Gastrocnemius medialis (tissue), 4 donors: ENCODE data around the gene C1QC.

Experiments
- POLR2A ChIP-seq, 2 donors: fragments of 450-650 bp; IDR thresholded peaks; one replicate each; pipeline ENCODE4 v1.6.1; 2017; ENCODE audit warnings: antibody characterized with exemption in 2 of 2, mild to moderate bottlenecking in 2 of 2, moderate library complexity in 2 of 2
- TF ChIP-seq, protein P1 (sequence below), 5 experiments: fragments of 450-650 bp in 3 of 5; fragments of 200-600 bp in 2 of 5; sonication (generic) in 2 of 5; IDR thresholded peaks in 4 of 5; conservative IDR thresholded peaks in 1 of 5; 1 replicate in 4 of 5; 2 replicates in 1 of 5; pipeline ENCODE4 v1.5.1; 2016 to 2019; ENCODE audit warnings: antibody characterized with exemption in 5 of 5, mild to moderate bottlenecking in 3 of 5, moderate library complexity in 3 of 5

DNA sequence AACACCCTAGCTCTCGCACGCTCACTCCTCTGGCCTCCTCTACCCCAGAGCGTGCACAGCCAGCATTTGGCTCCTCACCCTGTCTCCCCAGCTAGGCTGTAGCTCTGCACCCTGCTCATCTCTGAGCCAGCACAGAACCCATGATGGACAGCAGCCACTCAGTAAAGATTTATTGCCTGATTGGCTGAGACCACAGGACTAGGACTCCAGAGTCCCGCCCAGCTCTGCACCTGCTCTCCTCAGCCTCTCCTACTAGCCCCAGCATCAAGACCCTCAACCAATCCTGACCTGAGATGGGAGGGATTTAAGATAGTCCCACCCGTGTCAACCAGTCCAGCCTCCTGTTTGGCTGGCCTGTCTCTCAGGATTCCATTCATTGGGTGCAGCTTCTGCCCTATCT is 18.9 kb downstream of the C1QC start:
- TF ChIP-seq, protein P1, sequence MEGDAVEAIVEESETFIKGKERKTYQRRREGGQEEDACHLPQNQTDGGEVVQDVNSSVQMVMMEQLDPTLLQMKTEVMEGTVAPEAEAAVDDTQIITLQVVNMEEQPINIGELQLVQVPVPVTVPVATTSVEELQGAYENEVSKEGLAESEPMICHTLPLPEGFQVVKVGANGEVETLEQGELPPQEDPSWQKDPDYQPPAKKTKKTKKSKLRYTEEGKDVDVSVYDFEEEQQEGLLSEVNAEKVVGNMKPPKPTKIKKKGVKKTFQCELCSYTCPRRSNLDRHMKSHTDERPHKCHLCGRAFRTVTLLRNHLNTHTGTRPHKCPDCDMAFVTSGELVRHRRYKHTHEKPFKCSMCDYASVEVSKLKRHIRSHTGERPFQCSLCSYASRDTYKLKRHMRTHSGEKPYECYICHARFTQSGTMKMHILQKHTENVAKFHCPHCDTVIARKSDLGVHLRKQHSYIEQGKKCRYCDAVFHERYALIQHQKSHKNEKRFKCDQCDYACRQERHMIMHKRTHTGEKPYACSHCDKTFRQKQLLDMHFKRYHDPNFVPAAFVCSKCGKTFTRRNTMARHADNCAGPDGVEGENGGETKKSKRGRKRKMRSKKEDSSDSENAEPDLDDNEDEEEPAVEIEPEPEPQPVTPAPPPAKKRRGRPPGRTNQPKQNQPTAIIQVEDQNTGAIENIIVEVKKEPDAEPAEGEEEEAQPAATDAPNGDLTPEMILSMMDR (IDR thresholded peaks at IDR 0.05 in 4 of 5, conservative IDR thresholded peaks at IDR 0.05 in 1 of 5), result no peak
- no peak for TF ChIP-seq POLR2A (IDR thresholded peaks at IDR 0.05)
